Stimulated activated CD8-positive, alpha-beta memory T cell treated with anti-CD3 and anti-CD28 coated beads, Interleukin-2, amount 100 ng/mL, for 1 hour (primary cell): ENCODE measurements around the gene CD207.
"Not testable (repeated sequence)": the region's sequence is repeated elsewhere in the genome, so short reads cannot be mapped to it uniquely, and the experiment has no call there.

Experiments used
- DNase-seq, 2 donors: peaks; one replicate each; pipeline ENCODE4 v3.0.0-alpha.2; 2020; ENCODE audit warnings: low read depth in 2 of 2

The CD207 gene

GRCh38 chr2:70828914-70829824 lies 6.4 kb downstream of the CD207 start:
- no peak for DNase-seq

GRCh38 chr2:70828115-70828514 lies 7.5 kb downstream of the CD207 start:
- no peak for DNase-seq

GRCh38 chr2:70827388-70827787 lies 8.2 kb downstream of the CD207 start:
- DNase-seq: no peak

GRCh38 chr2:70826696-70827350 lies 8.8 kb downstream of the CD207 start:
- DNase-seq: no peak

DNA sequence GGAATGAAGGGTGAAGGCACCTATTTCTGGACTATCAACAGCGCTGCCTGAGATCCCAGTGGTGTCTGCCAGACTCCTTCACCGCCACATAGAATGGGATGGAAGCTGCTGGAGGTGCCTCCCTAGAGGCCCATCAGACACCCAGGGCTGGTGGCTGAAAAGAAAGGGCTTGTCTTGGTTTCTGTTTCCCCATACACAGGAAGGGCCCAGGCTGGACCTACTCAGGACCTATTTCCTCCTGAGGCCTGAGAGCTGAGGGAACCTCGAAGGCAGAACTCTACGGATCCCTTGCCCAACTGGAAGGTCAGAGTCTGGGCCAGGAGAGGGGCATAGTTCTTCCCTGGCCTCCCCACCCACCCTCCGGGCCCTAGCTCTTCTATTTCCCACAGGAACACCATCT lies 12.4 kb downstream of the CD207 start:
- no peak for DNase-seq

DNA sequence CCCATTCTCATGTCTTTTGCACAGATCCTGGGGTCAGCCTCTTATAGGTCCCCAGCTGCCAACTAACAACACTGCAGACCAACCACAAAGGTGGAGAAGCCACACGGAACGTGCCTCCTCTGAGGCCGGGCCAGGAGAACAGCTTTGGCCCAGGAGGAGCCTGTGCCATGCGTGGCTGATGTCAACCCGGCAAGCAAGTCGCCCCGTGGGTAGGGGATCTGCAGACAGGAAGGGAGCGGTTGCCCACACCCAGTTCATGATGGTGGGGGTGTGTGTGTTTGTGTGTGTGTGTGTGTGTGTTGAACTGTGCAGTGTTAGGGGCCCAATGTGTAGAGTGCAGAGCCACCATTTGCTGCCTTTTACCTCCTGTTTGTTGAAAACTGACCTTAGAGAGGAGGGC lies 12.8 kb downstream of the CD207 start:
- no peak for DNase-seq

DNA sequence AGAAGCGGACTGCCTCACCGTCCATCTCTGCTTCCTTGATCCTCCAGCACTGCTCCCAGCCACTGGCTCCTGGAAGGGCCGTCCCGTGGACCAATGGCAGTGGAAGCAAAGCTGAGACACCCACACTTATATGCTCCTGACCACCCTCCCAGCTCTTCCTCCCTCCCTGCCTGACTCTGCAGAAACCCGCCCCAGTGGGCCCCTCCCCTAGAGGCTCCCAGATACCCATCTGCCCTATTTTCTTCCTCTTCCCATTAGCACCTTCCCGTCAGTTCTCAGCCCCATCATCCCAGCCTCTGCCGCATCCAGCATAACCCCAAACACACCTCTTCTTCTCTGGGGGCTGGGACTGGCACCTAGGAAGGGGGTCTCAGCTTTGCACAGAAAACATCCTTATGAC lies 15.1 kb downstream of the CD207 start, which contains the start of gene CLEC4F:
CLEC4F (minus strand) TSS at position 101 of the 400 bp plus-strand sequence; CDS start at position 25, 76 bp downstream.
- DNase-seq: no peak

GRCh38 chr2:70817284-70817954 lies 18.2 kb downstream of the CD207 start:
- DNase-seq: no peak

DNA sequence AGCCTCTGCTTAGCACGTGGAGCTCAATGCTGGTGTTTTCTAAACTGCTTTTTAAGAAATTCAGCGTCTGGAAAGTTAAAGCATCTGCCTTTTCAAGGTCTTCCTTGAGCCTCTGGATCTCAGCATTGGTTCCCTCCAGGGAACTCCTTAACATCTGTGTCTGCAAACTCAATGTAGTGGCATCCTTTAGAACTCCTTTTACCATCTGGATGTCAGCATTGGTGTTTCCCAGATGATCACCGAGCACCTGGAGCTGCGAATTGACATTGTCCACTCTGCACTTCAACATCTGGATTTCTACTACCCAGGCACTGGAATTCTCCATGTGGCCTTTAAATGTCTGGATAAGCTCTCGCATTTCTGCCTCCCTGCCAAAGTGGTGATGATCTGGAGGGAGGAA lies 18.9 kb downstream of the CD207 start:
- no peak for DNase-seq

DNA sequence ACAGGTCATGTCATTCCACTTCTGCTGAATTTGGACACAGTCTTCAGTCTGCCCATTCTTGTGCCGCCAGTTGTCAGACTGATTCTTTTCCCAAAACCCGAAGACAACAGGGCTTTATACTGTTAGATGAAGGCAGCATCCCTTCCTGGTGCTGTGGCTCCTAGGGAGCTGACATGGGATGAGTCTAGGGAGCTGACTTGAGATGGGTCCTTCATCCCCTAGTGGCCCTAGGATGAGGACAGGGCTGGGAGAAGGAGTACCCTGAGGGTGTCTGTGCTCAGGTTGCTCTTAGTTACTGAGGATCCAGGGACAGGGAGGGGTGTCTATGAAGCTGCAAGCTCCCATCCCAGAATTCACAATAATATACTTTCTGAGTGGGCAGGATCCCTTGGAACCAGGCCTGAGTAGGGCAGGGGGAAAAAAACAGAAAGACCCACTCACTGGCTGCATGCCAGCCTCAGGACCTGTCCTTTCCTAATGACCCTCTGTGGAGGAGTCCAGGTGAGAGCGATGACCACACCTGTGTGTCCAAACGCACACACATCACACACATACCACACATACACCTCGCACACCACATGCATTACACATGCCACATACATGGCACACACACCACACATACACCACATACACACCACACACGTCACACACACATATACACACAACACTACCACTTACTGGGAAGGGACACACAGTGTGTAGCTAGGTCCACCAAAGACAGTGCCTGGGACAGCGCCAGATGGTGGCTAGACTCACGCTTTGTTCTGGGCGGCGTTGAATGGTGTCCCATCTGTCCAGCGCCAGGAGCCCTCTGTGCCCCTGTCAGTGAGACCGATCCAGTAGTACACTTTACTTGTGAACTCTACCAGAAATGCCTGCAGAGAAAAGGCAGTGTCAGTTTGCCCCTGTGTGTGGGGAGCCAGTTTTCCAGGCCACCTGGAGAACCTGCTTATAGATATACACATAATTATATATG lies 26.3 kb downstream of the CD207 start:
- no peak for DNase-seq

DNA sequence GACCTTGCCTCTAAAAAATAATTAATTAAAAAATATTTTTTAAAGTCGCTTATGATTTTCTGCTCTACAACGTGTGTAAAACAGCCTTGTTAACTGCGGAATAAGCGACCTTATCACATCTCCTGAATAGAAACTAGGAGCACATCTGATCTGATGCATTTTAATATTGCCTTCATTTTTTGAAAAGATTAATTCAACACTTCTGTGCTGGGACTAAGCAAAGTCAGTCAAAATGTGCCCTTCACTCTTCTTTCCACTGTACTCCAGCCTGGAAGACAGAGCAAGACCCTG lies 27.8 kb downstream of the CD207 start:
- DNase-seq: no peak

GRCh38 chr2:70807102-70807827 lies 28.4 kb downstream of the CD207 start:
- DNase-seq: no peak

- DNase-seq: no peak
These were observed 29.0 kb downstream of the CD207 start for GRCh38 chr2:70806620-70807019.

DNA sequence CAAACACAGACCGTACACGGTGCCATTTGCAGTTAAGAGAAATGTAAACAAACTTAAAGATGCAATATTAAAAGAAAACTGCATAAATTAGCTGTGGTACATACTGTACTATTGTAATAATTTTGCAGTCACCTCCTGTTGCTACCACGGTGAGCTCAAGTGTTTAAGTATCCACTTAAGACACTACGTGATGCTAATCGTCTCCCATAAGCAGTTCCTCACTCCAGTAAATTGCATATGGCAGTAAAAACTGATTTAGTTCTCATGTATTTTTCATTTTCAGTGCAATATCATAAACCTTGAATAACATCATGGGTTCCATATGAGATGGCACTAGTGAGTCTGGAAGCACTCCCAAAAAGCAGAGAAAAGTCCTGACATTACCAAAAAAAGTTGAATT lies 29.6 kb downstream of the CD207 start:
- no peak for DNase-seq

DNA sequence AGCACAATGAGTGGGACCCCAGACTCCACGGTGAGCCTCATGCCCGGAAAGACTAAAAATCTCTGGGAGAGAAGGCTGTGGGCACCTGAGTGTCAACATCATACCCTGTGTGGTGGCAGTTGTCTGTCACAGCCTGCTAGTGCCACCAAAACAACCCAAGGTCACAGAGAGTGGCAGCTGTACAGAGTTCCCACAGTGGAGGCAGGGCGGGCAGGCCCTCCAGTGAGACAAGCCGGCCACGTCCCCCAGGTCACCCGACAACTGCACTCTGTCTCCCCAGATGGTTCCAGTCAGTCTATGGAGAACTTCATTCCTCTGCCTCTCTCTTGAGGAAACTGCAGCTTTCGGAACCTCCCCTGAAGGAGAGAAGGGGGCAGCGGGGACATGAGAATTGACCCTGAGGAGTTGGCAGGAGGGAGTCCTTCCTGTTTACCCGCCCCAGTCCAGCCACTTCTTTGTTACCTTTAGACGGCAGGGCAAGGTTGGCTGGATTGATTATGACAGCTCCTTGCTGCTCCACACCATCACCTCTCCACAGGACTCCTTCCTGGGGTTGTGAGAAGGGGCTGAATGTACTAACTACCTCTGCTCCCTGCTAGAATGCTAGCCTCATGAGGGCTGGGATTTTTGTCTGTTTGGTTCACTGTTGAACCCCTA lies 33.9 kb downstream of the CD207 start:
- DNase-seq: no peak

DNA sequence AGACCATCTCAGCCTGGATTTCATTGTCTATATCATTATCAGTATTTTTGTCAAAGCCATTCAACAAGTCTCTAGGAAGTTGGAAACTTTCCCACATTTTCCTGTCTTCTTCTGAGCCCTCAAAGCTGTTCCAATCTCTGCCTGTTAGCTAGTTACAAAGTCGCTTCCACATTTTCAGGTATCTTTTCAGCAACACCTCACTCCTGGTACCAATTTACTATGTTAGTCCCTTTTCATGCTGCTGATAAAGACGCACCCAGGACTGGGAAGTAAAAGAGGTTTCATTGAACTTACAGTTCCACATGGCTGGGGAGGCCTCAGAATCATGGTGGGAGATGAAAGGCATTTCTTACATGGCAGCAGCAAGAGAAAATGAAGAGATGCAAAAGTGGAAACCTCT lies 35.9 kb downstream of the CD207 start:
- DNase-seq: no peak

DNA sequence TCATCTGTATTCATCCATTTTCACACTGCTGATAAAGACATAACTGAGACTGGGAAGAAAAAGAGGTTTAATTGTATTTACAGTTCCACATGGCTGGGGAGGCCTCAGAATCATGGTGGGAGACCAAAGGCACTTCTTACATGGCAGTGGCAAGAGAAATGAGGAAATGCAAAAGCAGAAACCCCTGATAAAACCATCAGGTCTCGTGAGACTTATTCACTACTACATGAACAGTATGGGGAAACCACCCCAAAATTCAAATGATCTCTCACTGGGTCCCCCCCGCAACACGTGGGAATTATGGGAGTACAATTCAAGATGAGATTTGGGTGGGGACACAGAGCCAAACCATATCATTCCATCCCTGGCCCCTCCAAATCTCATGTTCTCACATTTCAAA lies 37.6 kb downstream of the CD207 start:
- DNase-seq: not testable (repeated sequence)

- DNase-seq: no peak
These were observed 38.1 kb downstream of the CD207 start for GRCh38 chr2:70797506-70797905.

- no peak for DNase-seq
These were observed 39.4 kb downstream of the CD207 start for GRCh38 chr2:70796262-70796661.
